Stimulated activated CD4-positive, alpha-beta T cell treated with anti-CD3 and anti-CD28 coated beads, TNF-alpha, amount 100 ng/mL, for 48 hours (primary cell): ENCODE results near the gene CLVS2.

Experiments used
- DNase-seq, 3 donors: peaks; one replicate each; pipeline ENCODE4 v3.0.0-alpha.2; 2020; ENCODE audit warnings: low read depth in 3 of 3

The CLVS2 gene

DNA sequence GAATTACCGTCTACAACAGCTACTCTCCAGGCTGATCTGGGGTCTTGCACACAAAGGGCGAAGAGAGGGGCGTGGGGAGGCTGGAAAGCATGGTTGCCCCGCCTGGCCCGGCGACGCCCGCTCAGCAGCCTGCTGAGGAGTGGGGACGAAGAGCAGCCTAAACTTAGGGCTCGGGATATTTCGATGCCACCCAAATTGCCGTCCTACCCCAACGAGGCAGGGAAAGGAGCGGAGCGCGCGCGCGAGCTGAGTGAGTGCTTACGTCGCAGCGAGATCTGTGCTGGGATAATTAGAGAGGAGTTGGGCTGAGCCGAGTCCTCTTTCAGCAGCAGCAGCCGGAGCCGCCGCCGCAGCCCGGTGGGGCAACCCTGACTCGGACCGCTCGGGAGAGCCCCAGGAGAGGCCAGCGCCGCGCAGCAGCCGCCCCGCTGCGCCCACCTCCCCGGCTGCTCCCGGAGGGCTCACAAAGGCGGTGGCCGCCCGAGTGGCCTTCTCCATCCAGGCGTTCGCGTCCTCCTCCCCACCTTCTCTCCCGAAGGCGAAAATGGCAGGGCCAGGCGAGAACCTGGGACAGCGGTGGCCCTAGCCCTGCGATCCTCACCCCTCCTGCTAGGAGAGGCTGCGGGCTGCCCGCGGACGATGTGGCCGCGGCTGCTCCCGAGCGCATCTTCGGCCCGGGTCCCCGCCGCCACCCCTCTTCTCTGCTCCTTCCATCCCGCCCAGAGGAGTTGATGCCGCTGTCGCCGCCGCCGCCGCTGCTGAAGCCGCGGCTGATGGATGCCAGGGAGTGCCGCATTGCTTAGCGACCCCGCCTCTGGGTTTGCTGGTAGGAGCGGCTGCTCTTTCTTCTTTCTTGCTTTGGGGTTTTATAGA, at the start of gene CLVS2:
Gene CLVS2 (plus strand): TSS at position 315 of the 873 bp plus-strand sequence. CDS start 1,543 bp downstream, outside the sequence.
- no peak for DNase-seq

DNA sequence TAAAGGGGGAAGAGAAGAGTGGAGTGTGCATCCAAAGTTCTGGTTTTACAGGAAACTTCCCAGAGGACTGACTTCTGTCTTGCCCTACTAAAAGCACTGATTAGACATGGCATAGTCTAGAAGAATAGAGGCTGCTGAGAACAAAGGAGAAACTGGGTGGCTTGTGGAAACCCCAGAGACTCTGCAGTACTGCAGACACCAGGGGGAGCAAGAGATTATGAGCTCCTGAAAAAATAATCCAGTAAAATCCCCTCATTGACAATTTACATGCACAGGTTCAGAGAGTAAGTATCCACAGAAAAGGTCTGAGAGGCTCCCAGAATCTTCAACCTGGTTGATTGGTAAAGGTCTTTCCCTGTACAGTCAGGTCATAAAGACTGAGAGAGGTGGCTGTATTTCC, 48.7 kb upstream of the CLVS2 start:
- no peak for DNase-seq

DNA sequence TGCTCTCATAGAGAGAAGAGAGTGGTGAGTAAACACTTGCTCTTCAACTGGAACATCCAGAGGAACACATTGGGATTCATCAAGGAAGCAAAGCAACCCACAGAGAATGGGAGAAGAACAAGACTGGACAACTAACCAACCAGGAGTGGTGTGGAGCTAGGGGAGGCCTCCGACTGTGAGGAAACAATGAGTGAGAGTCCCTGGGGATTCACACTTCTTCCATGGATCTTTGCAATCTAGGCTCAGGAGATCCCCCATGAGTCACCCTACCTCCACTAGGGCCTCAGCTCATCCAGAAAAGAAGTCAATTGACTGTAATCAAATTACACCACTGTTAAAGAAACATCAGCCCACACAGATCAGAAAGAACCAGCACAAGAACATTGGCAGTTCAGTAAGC, 42.3 kb upstream of the CLVS2 start:
- DNase-seq: no peak

GRCh38 chr6:122956376-122956775, 39.7 kb upstream of the CLVS2 start:
- no peak for DNase-seq

DNA sequence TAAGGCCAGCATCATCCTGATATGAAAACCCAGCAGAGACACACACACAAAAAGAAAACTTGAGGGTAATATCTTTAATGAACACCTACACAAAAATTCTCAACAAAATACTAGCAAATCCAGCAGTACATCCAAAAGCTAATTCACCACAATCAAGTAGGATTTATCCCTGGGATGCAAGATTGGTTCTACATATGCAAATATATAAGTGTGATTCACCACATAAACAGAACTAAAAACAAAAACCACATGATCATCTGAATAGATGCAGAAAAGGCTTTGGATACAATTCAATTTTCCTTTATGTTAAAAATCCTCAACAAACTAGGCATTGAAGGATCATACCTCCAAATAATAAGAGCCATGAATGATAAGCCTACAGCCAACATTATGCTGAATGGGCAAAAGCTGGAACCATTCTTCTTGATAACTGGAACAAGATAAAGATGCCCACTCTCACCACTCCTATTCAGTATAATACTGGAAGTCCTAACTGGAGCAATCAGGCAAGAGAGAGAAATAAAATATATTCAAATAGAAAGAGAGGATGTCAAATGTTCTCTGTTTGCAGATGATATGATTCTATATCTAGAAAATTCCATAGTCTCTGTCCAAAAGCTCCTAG, 33.9 kb upstream of the CLVS2 start:
- no peak for DNase-seq

DNA sequence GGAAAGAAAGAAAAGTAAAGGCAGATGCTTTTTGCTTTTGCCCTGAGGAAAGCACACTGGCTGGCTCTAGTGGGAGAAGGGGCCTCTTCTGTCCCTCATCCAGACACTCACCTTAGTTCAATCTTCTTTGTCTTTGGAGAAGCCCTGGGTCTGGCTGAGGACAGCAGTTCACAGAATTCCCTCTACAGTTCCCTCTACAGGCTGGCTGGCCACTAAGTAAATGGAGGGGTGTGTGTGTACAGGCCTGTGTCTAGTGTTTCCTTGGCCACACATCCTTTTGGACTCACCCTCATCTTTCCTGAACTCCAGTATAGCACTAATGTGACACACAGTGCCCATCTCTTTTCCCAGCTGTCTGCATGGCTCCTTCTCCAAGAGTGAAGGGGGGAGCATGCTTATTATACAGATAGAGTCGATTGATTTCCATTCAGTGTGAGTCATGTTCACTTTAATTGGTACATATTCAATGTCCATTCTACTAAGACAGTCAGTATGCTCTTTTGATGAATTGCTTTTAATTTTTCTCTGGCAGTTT, 26.0 kb upstream of the CLVS2 start:
- DNase-seq: no peak

DNA sequence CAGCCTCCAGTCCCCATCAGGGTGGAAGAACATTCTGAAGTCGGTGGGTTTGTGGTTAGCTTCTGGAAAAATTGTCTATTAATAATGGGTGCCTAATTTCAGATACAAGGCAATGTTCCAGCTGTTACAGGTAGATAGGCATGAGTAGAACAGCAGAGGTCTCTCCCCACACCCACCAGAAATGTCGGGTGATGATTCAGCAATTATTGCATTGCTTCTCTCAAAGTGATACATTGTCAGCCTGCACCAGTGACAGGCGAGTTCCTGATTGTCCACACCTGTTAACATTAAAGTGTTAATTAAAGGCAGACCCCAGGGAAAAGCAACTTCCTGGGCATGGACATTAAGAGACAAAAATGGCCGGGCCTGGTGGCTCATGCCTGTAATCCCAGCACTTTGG, 18.9 kb upstream of the CLVS2 start:
- no peak for DNase-seq

- no peak for DNase-seq
Observed at GRCh38 chr6:122984393-122984792, 11.6 kb upstream of the CLVS2 start.

DNA sequence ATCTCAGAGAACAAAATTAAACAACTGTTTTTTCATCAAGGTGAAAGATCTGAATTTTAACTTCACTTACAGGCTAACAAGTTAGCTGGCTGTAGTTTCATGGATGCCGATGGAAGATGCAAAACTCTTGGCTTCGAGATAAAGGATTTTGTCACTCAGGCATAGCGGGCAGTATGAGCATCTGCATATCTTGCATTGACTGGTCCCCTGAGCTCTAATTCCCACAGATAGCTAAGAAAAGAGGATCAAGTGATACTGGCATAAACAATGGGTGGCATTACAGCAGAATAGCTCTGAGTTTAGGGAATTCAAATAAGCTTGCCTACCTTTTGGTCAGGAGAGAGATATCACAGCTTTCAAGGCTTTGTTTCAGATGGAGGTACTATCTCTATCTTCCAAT, 1.8 kb upstream of the CLVS2 start:
- DNase-seq: no peak

GRCh38 chr6:122996794-122997505, 915 bp downstream of the CLVS2 start:
- DNase-seq: no peak

DNA sequence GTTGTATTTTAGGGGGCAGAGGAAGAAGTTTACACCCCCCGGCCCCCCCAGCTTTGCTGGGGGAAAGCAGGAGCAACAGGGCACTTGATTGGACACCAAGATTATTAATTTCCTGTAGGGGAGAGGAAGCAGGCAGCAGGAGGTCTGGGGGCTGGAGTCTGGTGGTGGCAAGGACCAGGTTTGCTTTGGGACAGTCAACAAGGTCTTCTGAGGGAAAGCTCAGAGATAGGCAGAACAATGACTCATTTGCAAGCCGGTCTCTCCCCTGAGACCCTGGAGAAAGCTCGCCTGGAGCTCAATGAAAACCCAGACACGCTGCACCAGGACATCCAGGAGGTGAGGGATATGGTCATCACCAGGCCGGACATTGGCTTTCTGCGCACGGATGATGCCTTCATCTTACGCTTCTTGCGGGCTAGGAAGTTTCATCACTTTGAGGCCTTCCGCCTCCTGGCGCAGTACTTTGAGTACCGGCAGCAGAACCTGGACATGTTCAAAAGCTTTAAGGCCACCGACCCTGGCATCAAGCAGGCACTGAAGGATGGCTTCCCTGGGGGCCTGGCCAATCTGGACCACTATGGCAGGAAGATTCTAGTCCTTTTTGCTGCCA, 1.6 kb downstream of the CLVS2 start:
- no peak for DNase-seq

DNA sequence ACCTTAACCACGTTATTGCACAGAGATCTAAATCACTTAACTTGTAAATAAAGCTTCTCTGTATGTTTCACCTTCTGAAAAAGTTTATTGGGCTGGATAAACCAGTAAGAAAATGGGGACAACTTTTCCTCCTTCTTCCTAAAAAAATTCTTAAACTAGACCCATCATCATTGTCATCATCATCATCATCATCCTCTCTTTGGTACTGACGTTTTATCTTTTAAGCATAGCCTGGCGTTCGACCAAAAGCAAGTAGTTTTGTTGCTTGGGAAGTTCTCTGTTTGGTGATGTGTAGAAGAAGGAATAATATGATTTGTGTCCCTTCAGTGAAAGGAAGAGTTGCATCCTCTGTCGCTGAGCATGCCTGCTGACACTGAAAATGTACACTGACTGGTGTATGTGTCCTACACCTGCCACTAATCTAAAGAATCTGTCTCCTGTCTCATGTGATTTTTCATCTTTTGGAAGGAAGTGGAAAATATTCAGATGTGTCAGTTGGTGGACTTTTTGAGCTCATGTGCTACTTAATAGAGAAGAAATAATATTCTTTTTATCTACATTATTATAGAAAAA, 2.5 kb downstream of the CLVS2 start:
- DNase-seq: no peak

DNA sequence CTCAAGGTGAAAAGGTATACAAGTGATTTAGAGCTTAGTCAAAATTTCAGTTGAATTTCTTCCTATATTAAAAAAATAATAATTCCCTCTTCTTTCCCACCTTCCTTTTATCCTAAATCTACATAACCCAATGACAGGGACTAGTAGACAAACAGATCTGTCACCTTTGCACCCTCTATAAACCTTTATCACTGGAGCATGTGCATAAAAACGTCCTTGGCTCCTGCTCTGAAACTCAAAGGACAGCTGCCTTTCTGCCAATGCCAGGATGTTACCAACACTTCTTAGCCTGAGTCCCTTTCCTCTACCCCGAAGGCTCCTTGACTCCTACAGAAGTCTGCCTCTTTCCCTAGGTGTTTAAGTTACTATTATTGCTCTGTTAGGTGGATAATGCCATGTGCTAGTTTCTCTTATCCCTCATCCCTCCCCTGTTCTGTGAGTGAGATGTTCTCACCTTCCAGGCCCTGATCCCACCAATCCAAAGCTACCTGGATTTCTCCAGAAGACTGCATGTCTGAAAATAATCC, 4.3 kb downstream of the CLVS2 start:
- no peak for DNase-seq

DNA sequence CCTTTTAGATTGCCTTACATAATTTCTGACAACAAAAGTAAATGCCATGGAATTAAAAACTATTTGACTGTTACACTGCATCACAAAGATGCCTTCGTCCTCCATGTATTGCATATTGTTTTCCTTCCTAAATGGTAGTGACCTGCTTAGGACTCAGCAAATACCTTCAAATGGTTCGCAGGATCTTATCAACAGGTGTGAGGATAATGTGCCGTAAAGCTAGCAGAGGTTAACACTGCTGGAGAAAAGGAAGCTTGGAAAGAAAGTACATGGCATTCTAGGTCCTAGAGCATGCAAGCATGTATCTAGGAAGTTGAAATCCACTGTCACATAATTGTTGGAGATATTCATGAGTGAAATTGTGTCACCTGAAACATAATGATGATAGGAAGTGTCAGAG, 5.5 kb downstream of the CLVS2 start:
- no peak for DNase-seq

DNA sequence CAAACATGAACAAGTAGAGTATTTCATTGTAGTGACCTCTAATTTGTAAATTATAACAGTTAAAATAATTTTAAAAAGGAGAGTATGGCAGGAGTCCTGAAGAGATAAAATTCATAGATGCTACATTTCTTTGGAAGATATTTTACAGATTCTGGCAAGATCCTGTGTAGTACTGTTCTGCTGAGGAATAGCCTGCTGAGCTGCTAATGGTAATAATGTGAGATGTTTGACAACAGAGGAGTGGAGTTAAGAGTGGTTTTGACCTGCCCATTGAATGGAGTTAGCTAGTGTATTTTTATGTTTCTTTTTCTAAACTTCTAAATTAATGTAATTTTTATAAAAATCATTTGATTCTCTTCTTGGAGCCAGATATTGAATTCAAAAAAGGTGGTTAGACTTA, 11.8 kb downstream of the CLVS2 start:
- DNase-seq: no peak

GRCh38 chr6:123009059-123009458, 13.0 kb downstream of the CLVS2 start:
- DNase-seq: no peak

GRCh38 chr6:123014835-123015234, 18.8 kb downstream of the CLVS2 start:
- DNase-seq: no peak

DNA sequence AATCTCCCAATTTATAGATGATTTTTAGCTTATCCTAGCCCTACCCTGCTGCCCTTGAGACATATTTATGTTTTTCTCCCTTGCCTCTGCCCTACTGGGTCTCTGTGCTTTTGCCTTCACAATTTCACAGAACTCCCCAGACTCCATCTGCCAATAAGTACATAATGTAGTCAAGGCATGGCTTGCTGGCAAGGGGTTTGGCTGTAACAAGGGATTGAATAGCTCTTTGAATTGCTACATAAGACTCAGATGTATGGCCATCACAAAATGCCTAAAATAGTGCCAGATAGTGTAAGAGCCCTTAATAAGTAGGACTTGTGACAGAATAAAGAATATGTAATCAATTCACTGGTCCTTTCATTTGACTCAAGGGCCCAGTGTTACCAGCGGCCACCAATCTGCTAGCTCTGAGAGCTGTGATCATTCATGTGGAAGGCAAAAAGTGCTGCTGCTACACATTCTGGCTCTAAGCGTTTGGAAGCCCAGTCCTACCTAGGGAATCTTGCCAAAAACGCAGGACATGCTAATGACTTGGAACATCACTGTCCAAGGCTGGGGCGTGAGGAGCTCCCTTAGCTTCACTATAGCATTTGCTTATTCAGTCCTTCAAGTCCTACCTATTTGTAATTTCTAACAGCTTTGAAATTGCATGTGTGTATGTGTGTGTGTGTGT, 20.5 kb downstream of the CLVS2 start:
- DNase-seq: no peak

GRCh38 chr6:123017104-123017682, 21.2 kb downstream of the CLVS2 start:
- no peak for DNase-seq

GRCh38 chr6:123022975-123023374, 26.9 kb downstream of the CLVS2 start:
- no peak for DNase-seq
